ENCODE results near the gene KRTAP1-1.

DNA sequence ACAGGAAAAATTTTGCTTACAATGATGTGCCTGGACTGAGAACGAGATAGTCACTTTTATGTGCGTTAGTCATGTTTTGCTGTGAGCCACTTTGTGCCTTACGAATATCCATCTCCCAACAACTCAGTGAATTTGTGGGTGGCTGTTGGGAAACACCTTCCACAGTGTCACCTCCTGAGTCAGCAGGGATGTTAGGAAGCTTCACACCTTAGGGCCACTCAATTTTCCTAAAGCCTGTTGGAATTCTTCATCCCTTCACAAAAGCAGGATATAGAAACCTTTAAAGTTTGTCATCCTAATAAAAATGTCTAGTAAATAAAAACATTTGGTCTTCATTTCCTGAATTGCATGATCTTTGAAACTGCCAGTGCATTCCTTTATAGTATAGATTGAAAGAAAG, 28.1 kb downstream of the KRTAP1-1 start:
- TF ChIP-seq, protein P1, sequence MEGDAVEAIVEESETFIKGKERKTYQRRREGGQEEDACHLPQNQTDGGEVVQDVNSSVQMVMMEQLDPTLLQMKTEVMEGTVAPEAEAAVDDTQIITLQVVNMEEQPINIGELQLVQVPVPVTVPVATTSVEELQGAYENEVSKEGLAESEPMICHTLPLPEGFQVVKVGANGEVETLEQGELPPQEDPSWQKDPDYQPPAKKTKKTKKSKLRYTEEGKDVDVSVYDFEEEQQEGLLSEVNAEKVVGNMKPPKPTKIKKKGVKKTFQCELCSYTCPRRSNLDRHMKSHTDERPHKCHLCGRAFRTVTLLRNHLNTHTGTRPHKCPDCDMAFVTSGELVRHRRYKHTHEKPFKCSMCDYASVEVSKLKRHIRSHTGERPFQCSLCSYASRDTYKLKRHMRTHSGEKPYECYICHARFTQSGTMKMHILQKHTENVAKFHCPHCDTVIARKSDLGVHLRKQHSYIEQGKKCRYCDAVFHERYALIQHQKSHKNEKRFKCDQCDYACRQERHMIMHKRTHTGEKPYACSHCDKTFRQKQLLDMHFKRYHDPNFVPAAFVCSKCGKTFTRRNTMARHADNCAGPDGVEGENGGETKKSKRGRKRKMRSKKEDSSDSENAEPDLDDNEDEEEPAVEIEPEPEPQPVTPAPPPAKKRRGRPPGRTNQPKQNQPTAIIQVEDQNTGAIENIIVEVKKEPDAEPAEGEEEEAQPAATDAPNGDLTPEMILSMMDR (IDR thresholded peaks at IDR 0.05; ENCODE audit: low read depth, low read length) = no peak
- no peak for TF ChIP-seq EZH2phosphoT487 (IDR thresholded peaks at IDR 0.05; ENCODE audit: low read depth)

All from OCI-LY3 (cell line).